LNCaP clone FGC (cell line): ENCODE measurements around the gene CRP.

Experiments
- DNase-seq: peaks from one replicate; pipeline ENCODE4 v3.0.0-alpha.2; 2011; ENCODE audit warnings: low read depth
- H3K4me3 ChIP-seq: 2 replicates; pipeline ENCODE4 v1.5.1; 2011; ENCODE audit warnings: mild to moderate bottlenecking, low read depth, low read length, control low read depth
- CTCF ChIP-seq: IDR thresholded peaks from 2 replicates; pipeline ENCODE4 v1.5.1; 2012; ENCODE audit warnings: mild to moderate bottlenecking; ENCODE audit not compliant: control insufficient read depth, insufficient read depth; ENCODE audit errors: extremely low read depth

CRP gene

GRCh38 chr1:159704481-159704880 is 9.9 kb downstream of the CRP start:
- DNase-seq = no peak
- H3K4me3 ChIP-seq = no peak overlapping the region
- no peak for TF ChIP-seq CTCF

GRCh38 chr1:159700312-159700711 is 14.1 kb downstream of the CRP start:
- DNase-seq = no peak

GRCh38 chr1:159699653-159700052 is 14.7 kb downstream of the CRP start:
- H3K4me3 ChIP-seq = no peak overlapping the region
- no peak for DNase-seq
- no peak for TF ChIP-seq CTCF

More at GRCh38 chr1:159700312-159700711, 14.1 kb downstream of the CRP start:
- no peak for TF ChIP-seq CTCF
- H3K4me3 ChIP-seq = no peak overlapping the region

- H3K4me3 ChIP-seq = no peak overlapping the region
- no peak for DNase-seq
- TF ChIP-seq CTCF = no peak
Observed at GRCh38 chr1:159699246-159699645, 15.1 kb downstream of the CRP start.

- DNase-seq = no peak
- no peak overlapping the region for H3K4me3 ChIP-seq
- no peak for TF ChIP-seq CTCF
Observed at GRCh38 chr1:159687511-159687910, 26.9 kb downstream of the CRP start.

- no peak for TF ChIP-seq CTCF
- no peak for DNase-seq
Observed at GRCh38 chr1:159686599-159687299, 27.6 kb downstream of the CRP start.

DNA sequence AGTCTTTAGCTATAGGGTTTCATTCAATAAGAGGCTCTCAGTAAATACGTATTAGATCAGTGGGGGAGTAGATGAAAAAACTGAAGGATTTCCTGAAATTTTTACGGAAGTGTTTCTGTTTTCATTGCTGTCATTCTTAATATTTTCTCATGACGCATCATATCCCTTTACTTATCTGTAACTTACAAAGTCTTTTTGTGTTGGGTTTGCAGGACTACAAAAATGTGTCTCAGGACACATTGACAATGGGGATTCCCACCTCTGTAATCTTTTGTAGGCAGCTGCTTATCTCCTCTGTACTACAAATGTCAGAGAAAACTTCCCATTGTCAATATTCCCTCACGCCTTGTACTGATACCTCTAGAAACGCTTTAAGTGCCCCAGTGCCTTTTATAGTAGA is 35.5 kb downstream of the CRP start:
- DNase-seq = no peak
- TF ChIP-seq CTCF = no peak
- H3K4me3 ChIP-seq = no peak overlapping the region

More at GRCh38 chr1:159686599-159687299, 27.6 kb downstream of the CRP start:
- H3K4me3 ChIP-seq = no peak overlapping the region
